ENCODE data around the gene FKBP11. TPM values are rescaled to one million over a fixed set of nuclear protein-coding genes. Genes with fewer than 3 reads are reported as not detected.

FKBP11 gene
- total and polyA plus RNA-seq, 2 of the 13 experiments (the other 11 are each of a cell fraction or from before 2014, with no cell fraction given) = 15.5 to 19.4 TPM

GRCh38 chr12:48957141-48958048 is 32.1 kb upstream of the FKBP11 start, which contains the start of gene ARF3 (continued):
- TF ChIP-seq, protein P1, sequence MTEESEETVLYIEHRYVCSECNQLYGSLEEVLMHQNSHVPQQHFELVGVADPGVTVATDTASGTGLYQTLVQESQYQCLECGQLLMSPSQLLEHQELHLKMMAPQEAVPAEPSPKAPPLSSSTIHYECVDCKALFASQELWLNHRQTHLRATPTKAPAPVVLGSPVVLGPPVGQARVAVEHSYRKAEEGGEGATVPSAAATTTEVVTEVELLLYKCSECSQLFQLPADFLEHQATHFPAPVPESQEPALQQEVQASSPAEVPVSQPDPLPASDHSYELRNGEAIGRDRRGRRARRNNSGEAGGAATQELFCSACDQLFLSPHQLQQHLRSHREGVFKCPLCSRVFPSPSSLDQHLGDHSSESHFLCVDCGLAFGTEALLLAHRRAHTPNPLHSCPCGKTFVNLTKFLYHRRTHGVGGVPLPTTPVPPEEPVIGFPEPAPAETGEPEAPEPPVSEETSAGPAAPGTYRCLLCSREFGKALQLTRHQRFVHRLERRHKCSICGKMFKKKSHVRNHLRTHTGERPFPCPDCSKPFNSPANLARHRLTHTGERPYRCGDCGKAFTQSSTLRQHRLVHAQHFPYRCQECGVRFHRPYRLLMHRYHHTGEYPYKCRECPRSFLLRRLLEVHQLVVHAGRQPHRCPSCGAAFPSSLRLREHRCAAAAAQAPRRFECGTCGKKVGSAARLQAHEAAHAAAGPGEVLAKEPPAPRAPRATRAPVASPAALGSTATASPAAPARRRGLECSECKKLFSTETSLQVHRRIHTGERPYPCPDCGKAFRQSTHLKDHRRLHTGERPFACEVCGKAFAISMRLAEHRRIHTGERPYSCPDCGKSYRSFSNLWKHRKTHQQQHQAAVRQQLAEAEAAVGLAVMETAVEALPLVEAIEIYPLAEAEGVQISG (CRISPR knock-in tag; IDR thresholded peaks at IDR 0.05) = peak; percentile 81
- TF ChIP-seq ZNF124 (CRISPR knock-in tag; IDR thresholded peaks at IDR 0.05) (no peak), EEA1 (CRISPR knock-in tag; IDR thresholded peaks at IDR 0.05; ENCODE audit: borderline replicate concordance) (0 out of 2 replicates have a peak, but pooled peaks have one; percentile 43), POLR2AphosphoS2 (IDR thresholded peaks at IDR 0.05; ENCODE audit: low read depth, low read length) (no peak), HOXA5 (CRISPR knock-in tag; IDR thresholded peaks at IDR 0.05) (peak; percentile 62; the same call in 1 of the 2 replicates), ZFP36L2 (CRISPR knock-in tag; IDR thresholded peaks at IDR 0.05) (no peak), NFKBIZ (CRISPR knock-in tag; IDR thresholded peaks at IDR 0.05) (0 out of 2 replicates have a peak, but pooled peaks have one; percentile 30), AGO2 (optimal IDR thresholded peaks at IDR 0.05; ENCODE audit: low read depth, low read length) (peak; percentile 72), SIN3A (IDR thresholded peaks at IDR 0.05; ENCODE audit: borderline replicate concordance, low read depth, low read length) (peak; percentile 91), PRDM4 (CRISPR knock-in tag; IDR thresholded peaks at IDR 0.05; ENCODE audit: borderline replicate concordance) (0 out of 2 replicates have a peak, but pooled peaks have one; percentile 46), CBX1 (IDR thresholded peaks at IDR 0.05; ENCODE audit: low read depth) (no peak), KDM4B (CRISPR knock-in tag; IDR thresholded peaks at IDR 0.05) (peak; percentile 77; the same call in 1 of the 2 replicates), POLR2G (IDR thresholded peaks at IDR 0.05; ENCODE audit: low read depth, low read length) (peak; percentile 89), KDM5B (CRISPR knock-in tag; IDR thresholded peaks at IDR 0.05; ENCODE audit: borderline replicate concordance) (peak; percentile 61; the same call in 1 of the 2 replicates), MEIS1 (CRISPR knock-in tag; IDR thresholded peaks at IDR 0.05; ENCODE audit: borderline replicate concordance) (peak; percentile 67; the same call in 1 of the 2 replicates), ZNF598 (CRISPR knock-in tag; IDR thresholded peaks at IDR 0.05; ENCODE audit: borderline replicate concordance) (peak; percentile 12; the same call in 1 of the 2 replicates)
- TF ChIP-seq, protein P2, sequence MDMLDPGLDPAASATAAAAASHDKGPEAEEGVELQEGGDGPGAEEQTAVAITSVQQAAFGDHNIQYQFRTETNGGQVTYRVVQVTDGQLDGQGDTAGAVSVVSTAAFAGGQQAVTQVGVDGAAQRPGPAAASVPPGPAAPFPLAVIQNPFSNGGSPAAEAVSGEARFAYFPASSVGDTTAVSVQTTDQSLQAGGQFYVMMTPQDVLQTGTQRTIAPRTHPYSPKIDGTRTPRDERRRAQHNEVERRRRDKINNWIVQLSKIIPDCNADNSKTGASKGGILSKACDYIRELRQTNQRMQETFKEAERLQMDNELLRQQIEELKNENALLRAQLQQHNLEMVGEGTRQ (IDR thresholded peaks at IDR 0.05; ENCODE audit: low read depth, low read length) = no peak
- TF ChIP-seq, protein P2 (CRISPR knock-in tag; IDR thresholded peaks at IDR 0.05; ENCODE audit: borderline replicate concordance) = 0 out of 2 replicates have a peak, but pooled peaks have one; percentile 2
- TF ChIP-seq, protein P3, sequence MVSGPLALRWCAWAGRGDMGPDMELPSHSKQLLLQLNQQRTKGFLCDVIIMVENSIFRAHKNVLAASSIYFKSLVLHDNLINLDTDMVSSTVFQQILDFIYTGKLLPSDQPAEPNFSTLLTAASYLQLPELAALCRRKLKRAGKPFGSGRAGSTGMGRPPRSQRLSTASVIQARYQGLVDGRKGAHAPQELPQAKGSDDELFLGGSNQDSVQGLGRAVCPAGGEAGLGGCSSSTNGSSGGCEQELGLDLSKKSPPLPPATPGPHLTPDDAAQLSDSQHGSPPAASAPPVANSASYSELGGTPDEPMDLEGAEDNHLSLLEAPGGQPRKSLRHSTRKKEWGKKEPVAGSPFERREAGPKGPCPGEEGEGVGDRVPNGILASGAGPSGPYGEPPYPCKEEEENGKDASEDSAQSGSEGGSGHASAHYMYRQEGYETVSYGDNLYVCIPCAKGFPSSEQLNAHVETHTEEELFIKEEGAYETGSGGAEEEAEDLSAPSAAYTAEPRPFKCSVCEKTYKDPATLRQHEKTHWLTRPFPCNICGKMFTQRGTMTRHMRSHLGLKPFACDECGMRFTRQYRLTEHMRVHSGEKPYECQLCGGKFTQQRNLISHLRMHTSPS (CRISPR knock-in tag; IDR thresholded peaks at IDR 0.05; ENCODE audit: low read depth) = peak; percentile 17; the same call in 1 of the 2 replicates
